GM19099 (cell line): ENCODE measurements around the gene FBXO22.

Source experiments
- POLR2A ChIP-seq: IDR thresholded peaks from 3 replicates; pipeline ENCODE4 v1.6.1; 2011; ENCODE audit warnings: low read depth; ENCODE audit not compliant: insufficient read length; ENCODE audit errors: extremely low read depth

FBXO22 gene

DNA sequence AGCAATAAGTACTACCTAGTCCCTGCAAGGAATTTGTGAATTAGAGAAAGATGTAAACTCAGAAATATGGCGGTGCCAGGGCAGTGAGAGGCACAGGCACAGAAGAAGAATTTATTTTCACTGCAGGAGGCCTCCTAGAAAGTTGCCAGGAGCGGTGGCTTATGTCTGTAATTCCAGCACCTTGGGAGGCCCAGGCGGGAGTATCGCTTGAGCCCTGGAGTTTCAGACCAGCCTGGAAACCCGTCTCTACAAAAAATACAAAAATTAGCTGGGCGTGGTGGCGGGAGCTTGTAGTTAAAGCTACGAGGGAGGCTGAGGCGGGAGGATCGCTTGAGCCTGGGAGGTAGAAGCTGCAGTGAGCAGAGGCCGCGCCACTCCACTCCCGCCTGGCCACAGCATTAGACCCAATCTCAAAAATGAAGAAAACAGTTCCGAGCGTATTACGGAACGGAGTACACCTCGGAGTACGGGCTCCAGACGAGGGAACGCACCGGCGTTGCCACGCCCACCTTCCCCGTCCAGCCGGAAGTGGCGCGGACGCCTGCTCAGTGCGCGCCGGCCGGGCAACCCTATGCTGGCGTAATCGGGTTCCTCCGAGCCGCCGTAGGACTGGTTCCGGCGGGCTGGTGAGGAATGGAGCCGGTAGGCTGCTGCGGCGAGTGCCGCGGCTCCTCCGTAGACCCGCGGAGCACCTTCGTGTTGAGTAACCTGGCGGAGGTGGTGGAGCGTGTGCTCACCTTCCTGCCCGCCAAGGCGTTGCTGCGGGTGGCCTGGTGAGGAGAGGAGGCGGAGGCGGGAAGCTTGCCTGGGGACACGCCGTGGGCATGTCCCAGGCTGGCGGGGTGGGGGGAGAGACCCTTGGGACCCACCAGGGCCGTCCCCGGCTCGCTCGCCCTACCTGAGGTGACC, at the start of gene FBXO22:
Gene FBXO22 (plus strand): TSS at position 548 of the 909 bp plus-strand sequence. CDS start 86 bp downstream, at position 634.
- TF ChIP-seq POLR2A = peak; percentile 85

DNA sequence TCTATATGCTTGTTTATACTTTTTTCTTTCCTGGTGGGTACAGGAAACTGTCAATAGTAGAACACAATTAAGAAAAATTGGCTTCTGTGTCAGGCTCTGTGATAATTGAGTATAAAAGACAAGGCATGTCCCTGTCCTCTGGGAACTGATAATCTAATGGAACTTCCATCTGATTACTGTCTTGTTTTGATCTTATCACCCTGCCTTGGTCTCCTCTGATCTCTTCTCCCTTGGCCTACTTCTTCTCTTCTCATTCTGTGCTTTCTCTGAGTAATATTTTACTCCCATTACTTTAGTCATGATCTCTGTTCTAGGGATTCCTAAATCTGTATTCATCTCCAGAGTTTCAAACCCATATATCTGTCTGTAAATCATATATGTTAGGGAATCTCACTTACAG, 45.8 kb upstream of the FBXO22 start:
- TF ChIP-seq POLR2A = no peak

- TF ChIP-seq POLR2A = no peak
Measured at GRCh38 chr15:75861750-75862402, 41.8 kb upstream of the FBXO22 start.

- TF ChIP-seq POLR2A = no peak
Measured at GRCh38 chr15:75862796-75863195, 40.9 kb upstream of the FBXO22 start.

DNA sequence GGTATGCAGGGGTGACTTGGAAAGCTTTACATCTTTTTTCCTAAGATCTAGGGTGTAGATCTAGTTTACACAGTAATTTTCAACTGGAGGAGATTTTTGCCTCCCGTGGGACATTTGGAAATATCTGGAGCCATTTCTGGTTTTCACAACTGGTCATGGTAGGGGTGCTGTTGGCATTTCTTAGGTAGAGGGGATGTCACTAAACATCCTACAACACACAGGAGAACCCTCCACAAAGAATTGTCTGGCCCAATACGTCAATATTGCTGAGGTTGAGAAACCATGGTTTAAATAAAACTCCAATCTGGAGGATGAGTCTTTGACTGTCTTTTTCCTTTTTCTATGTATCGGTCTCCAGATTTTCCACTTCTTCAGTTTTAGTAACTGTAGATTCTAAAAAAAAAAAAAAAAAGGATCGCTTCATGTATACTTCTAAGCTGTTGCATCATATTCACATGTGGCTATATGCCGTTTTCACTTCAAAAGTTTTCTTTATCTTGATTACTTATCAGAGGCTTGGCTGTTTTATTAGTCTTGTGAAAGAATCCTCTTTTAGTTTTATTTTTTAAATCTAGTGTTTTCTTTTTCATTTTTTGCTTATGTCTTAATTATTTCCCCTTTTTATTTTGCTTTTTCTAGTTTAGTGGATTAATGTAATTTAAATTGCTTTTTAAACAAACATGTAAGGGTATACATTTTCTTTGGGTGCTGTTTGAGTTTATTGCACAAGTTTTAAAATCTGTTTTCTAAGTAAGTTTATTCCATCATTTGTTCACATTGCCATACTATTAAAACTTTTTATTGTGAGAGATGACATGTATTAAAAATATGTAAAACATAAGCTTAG, 39.2 kb upstream of the FBXO22 start:
- no peak for TF ChIP-seq POLR2A

- TF ChIP-seq POLR2A = no peak
Measured at GRCh38 chr15:75866916-75867315, 36.8 kb upstream of the FBXO22 start.

- TF ChIP-seq POLR2A = no peak
Measured at GRCh38 chr15:75867449-75867848, 36.2 kb upstream of the FBXO22 start.

DNA sequence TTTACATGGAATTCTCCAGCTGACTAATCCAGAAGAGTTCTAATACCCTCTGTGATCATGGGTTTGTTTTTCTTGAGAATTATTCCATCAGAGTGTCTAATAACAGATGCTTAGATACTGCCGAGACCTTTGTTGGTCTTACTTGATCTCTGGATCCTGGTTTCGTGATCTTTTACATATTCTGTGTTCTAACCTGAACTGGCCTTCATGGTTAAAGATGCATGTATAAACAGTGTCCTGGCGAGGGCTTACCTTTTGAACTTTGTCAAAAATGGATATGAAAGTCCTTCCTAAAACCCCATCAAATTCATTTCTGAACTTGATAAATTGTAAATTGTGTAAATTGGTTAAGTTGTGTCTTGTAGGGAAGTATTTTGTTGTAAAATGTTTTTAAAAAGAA, 35.7 kb upstream of the FBXO22 start:
- TF ChIP-seq POLR2A = no peak

GRCh38 chr15:75869446-75869845, 34.2 kb upstream of the FBXO22 start:
- no peak for TF ChIP-seq POLR2A

- no peak for TF ChIP-seq POLR2A
Measured at GRCh38 chr15:75872403-75872990, 31.2 kb upstream of the FBXO22 start.

DNA sequence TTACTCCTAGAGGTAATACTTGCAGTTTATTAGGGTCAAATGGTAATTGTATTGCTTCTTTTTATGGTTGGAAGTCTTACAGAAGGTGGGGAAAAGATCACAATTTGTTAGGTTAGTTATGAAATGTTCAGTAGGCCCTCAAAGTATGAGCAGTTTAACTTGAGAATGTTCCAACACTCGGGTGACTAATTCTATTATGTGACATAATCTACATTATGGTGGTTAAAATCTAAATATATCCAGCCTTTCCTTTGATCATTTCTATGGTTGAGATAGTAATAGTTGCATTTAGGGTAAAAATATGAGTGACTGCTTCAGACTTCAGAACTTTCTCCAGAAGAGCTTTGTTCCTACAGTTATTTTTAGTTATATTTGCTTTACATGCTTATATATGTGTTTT, 19.6 kb upstream of the FBXO22 start:
- no peak for TF ChIP-seq POLR2A

GRCh38 chr15:75887178-75887577, 16.5 kb upstream of the FBXO22 start:
- TF ChIP-seq POLR2A = no peak

GRCh38 chr15:75891895-75892294, 11.8 kb upstream of the FBXO22 start:
- no peak for TF ChIP-seq POLR2A

GRCh38 chr15:75895731-75896130, 7.9 kb upstream of the FBXO22 start:
- TF ChIP-seq POLR2A = no peak

DNA sequence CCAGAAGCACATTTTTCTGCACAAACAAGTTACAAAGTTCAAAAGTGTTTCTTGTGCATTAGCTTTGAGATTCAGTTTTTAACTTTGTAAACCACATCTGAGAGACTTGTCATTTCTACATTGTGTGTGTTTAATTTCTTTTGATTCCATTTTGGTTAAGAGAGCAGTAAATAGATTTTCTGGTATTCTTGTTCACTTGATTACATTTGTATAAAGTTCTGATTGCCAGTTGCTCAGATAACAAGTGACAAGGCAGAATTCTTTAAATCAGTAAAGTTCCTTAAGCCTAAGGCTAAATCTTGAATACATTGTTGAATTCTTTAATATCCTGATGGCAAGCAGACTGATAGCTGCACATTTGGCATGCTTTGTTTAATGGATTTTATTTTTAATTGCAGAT, 3.1 kb upstream of the FBXO22 start:
- no peak for TF ChIP-seq POLR2A
